Activated CD8-positive, alpha-beta T cell treated with anti-CD3 and anti-CD28 coated beads for 36 hours (primary cell): ENCODE results near the gene GIMAP4. TPM values are rescaled to one million over a fixed set of nuclear protein-coding genes. Genes with fewer than 3 reads are reported as not detected.

Experiments
- ATAC-seq: fragments of 200-7000 bp; cut with Tn5 transposase; one replicate; pipeline ENCODE4 v1.10.0; 2021; ENCODE audit warnings: mild to moderate bottlenecking, moderate library complexity
- CTCF ChIA-PET: fragments of 350-600 bp; sonication (Branson Sonifier 250); formaldehyde crosslinking; loops from one replicate; lab custom pipeline; 2021; ENCODE audit warnings: antibody characterized with exemption; lab: Charles Lee
- POLR2A ChIA-PET: fragments of 350-600 bp; sonication (Branson Sonifier 250); formaldehyde crosslinking; loops from one replicate; lab custom pipeline; 2021; ENCODE audit warnings: antibody characterized with exemption; lab: Charles Lee
- DNase-seq: peaks from one replicate; pipeline ENCODE4 v3.0.0-alpha.2; 2020
- H3K27ac Mint-ChIP-seq: one replicate; pipeline ENCODE4 v1.8.0; 2021; ENCODE audit warnings: mild to moderate bottlenecking, mixed read lengths
- H3K27me3 Mint-ChIP-seq: one replicate; pipeline ENCODE4 v1.8.0; 2021; ENCODE audit warnings: mixed read lengths
- H3K36me3 Mint-ChIP-seq: one replicate; pipeline ENCODE4 v1.8.0; 2021; ENCODE audit warnings: low read depth, mixed read lengths
- H3K4me1 Mint-ChIP-seq: one replicate; pipeline ENCODE4 v1.8.0; 2021; ENCODE audit warnings: low read depth, mixed read lengths
- H3K4me3 Mint-ChIP-seq: one replicate; pipeline ENCODE4 v1.8.0; 2021; ENCODE audit warnings: mild to moderate bottlenecking, moderate library complexity, mixed read lengths
- H3K9me3 Mint-ChIP-seq: one replicate; pipeline ENCODE4 v1.8.0; 2021; ENCODE audit warnings: mixed read lengths
- intact Hi-C: fragments of 100-400 bp; cut with micrococcal nuclease; formaldehyde crosslinking; loops from one replicate; pipeline ENCODE4 v1.10.0; 2022
- total RNA-seq, 2 experiments: library from RNA; stranded (reverse); gene quantifications; one replicate each; pipeline ENCODE4 v1.2.3, GENCODE V29; 2021
- TF ChIP-seq, protein P1 (sequence below): fragments of 200-600 bp; IDR thresholded peaks from one replicate; pipeline ENCODE4 v1.8.0; 2022; ENCODE audit warnings: antibody characterized with exemption, mild to moderate bottlenecking

The GIMAP4 gene
- total RNA-seq, 2 experiments from 2014 or later, result 88.3 to 97.8 TPM

DNA sequence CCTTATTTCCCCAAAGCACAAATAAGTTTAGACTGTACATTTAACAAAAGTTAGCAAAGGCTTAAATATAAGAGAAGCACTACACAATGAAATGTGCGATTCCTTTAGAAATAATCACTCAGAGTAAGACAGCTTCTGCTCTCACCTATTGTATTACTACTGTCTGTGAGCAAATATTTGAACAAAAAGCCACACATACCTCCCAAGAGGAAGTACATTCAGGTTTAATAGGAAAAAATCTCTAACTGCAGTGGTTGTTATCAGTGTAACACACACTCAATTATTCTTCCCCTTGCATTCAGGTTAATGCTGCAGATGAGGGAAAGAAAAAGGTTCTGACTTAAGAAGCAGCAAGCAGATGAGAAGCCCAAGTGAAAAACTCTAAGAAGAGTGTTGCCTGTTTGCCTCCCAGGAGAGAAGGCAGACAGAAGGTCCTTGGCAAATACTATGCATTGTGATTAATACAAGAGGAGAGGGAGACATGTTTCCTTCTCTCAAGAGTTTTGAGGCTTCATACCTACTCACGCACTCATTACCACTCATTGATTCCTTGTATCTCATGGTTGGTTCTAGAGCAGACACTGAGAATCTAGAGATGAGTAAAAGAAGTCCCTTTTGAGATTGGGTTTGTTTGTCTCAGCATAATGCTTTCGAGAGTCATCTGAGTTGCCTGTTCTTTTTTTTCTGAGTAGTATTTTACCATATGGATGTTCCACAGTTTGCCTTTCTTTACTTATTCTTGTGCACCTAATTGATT, 13.6 kb downstream of the GIMAP4 start:
- ATAC-seq (peak; percentile 53), DNase-seq (no peak)
- intact Hi-C loops, result no loop called here
- H3K4me1 Mint-ChIP-seq, result peaks cover 37% of the 10 kb centered on the region
- no peaks in the 10 kb centered on the region for H3K27me3 Mint-ChIP-seq
- CTCF ChIA-PET, result interaction anchor here (2.0 kb wide), 1 partner anchor 11 kb away, joined by 6 read pairs; no protein-coding TSS in a partner anchor
- TF ChIP-seq, protein P1, sequence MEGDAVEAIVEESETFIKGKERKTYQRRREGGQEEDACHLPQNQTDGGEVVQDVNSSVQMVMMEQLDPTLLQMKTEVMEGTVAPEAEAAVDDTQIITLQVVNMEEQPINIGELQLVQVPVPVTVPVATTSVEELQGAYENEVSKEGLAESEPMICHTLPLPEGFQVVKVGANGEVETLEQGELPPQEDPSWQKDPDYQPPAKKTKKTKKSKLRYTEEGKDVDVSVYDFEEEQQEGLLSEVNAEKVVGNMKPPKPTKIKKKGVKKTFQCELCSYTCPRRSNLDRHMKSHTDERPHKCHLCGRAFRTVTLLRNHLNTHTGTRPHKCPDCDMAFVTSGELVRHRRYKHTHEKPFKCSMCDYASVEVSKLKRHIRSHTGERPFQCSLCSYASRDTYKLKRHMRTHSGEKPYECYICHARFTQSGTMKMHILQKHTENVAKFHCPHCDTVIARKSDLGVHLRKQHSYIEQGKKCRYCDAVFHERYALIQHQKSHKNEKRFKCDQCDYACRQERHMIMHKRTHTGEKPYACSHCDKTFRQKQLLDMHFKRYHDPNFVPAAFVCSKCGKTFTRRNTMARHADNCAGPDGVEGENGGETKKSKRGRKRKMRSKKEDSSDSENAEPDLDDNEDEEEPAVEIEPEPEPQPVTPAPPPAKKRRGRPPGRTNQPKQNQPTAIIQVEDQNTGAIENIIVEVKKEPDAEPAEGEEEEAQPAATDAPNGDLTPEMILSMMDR, result no peak
- peak overlapping the region; percentile 26 for H3K27ac Mint-ChIP-seq
- no peak overlapping the region for H3K4me3 Mint-ChIP-seq
- peaks cover 72% of the 10 kb centered on the region for H3K9me3 Mint-ChIP-seq
- POLR2A ChIA-PET, result interaction anchor here (1.0 kb wide), 2 partner anchors 7 to 135 kb away, joined by 3 read pairs; partner anchors contain the start of gene GIMAP1
- H3K36me3 Mint-ChIP-seq, result peaks cover 50% of the 10 kb centered on the region

DNA sequence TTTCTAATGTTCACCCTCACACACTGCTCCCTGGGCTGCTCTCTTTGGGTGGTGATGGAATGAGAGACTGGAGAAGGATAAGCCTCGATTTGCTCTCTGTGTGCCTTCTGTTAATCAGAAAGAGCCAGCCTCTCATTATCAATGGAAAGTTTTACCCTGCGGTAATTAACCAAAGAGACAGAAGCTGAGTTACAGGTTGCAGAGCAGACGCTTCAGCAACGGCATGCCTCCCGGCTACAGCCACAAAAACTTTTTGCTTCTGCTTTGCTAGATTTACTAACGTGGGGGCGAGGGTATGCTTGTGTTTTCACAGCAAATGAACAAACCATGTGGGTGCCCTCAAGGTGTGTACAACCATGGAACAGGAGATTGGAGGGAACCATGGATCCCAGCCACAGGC, 18.0 kb downstream of the GIMAP4 start:
- H3K4me3 Mint-ChIP-seq, result no peak overlapping the region
- peaks cover 45% of the 10 kb centered on the region for H3K9me3 Mint-ChIP-seq
- POLR2A ChIA-PET, result interaction anchor here (1.0 to 1.1 kb wide), 2 partner anchors 12 to 135 kb away, joined by 3 read pairs; partner anchors contain the start of gene GIMAP8
- TF ChIP-seq, protein P1, result no peak
- no peaks in the 10 kb centered on the region for H3K27me3 Mint-ChIP-seq
- ATAC-seq (no peak), DNase-seq (no peak)
- intact Hi-C loops, result no loop called here
- H3K27ac Mint-ChIP-seq, result peak overlapping the region; percentile 58
- peaks cover 24% of the 10 kb centered on the region for H3K36me3 Mint-ChIP-seq
- CTCF ChIA-PET, result interaction anchor here (1.0 kb wide), 1 partner anchor 24 kb away, joined by 3 read pairs; no protein-coding TSS in a partner anchor
- peaks cover 38% of the 10 kb centered on the region for H3K4me1 Mint-ChIP-seq

DNA sequence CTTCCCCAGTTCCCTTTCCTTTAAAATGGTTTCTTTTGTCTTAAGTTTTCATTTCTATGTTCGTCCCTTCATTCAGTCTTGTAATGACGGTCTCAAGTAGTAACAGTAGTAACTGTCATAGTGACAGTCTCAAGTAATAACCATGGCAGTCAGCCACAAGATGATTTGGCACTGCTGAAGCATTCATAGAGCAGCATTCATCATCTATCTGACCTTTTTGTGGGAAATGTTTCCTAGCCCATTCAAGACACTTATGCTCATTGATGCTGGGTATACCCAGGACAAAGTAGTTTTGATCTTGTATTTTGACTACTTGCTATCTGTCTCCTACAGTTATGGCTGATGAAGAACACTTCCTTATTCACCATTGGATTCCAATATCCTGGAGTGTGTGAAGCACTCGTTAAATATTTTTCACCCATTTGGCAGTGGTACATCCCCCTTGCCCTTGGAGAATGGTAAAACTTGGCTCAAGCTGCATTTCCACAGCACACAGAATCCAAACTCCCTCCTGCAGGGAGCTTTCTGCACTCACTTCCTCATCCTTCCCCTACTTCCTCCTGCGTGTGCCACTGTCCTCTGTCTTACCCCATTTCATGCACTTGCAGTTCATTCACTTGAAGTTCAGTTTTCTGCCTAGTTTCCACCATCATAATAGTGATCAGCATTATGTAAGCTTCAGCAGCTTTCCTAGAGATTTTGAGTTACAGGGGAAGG, 19.0 kb downstream of the GIMAP4 start:
- intact Hi-C loops, result no loop called here
- POLR2A ChIA-PET, result interaction anchor here (0.6 to 1.3 kb wide), 7 partner anchors 17 to 134 kb away, joined by 3 to 4 read pairs (median 3); partner anchors contain the start of gene GIMAP7
- Mint-ChIP-seq H3K9me3 (peaks cover 43% of the 10 kb centered on the region), H3K27me3 (no peaks in the 10 kb centered on the region), H3K36me3 (peaks cover 18% of the 10 kb centered on the region), H3K27ac (peak overlapping the region; percentile 75), H3K4me1 (peaks cover 42% of the 10 kb centered on the region), H3K4me3 (peak overlapping the region; percentile 3)
- DNase-seq (peak; percentile 49), ATAC-seq (peak; percentile 82)
- TF ChIP-seq, protein P1, result no peak
- CTCF ChIA-PET, result interaction anchor here (1.0 kb wide), 1 partner anchor 47 kb away, joined by 3 read pairs; no protein-coding TSS in a partner anchor

DNA sequence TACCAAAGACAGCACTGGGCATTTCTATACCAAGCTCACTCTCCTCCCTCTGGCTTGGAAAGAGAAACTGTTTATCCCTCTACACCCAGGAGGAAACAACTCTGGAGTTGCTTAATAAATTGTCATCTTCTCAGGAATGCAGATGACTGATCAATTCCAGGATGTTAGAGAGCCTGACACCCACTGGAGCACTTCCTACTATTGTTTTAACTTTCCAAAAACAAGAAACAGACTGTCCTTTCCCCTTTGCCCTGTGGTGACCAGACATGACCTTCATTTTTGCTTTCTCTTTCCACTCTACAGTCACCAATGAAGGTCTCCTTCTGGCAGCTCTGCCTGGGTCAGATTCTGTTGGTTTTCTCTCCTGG, 19.6 kb downstream of the GIMAP4 start:
- ChIA-PET CTCF (interaction anchor here (1.0 kb wide), 1 partner anchor 47 kb away, joined by 3 read pairs; no protein-coding TSS in a partner anchor), POLR2A (interaction anchor here (0.8 to 1.3 kb wide), 6 partner anchors 17 to 134 kb away, joined by 3 to 4 read pairs (median 3); partner anchors contain the start of gene GIMAP7)
- ATAC-seq, result peak; percentile 70
- H3K27me3 Mint-ChIP-seq, result no peaks in the 10 kb centered on the region
- H3K4me3 Mint-ChIP-seq, result peak overlapping the region; percentile 4
- peak overlapping the region; percentile 75 for H3K27ac Mint-ChIP-seq
- peaks cover 44% of the 10 kb centered on the region for H3K4me1 Mint-ChIP-seq
- TF ChIP-seq, protein P1, result no peak
- H3K9me3 Mint-ChIP-seq, result peaks cover 42% of the 10 kb centered on the region
- intact Hi-C loops, result no loop called here
- H3K36me3 Mint-ChIP-seq, result peaks cover 22% of the 10 kb centered on the region
- DNase-seq, result peak; percentile 15
